IMR-90 (cell line): ENCODE measurements around the gene TRPM3. TPM values are rescaled to one million over a fixed set of nuclear protein-coding genes. Genes with fewer than 3 reads are reported as not detected.

Experiments used
- ATAC-seq: fragments of 200-7000 bp; cut with Tn5 transposase; 2 replicates; pipeline ENCODE4 v1.9.1; 2020; ENCODE audit warnings: low read depth, mild to moderate bottlenecking, moderate library complexity
- BruUV-seq: library from RNA; stranded (reverse); fragments of 400-500 nt; replicated peaks from 2 replicates; lab custom pipeline; 2021; lab: Mats Ljungman, UMichigan
- CTCF ChIA-PET: fragments of 300-600 bp; formaldehyde crosslinking; extraction: SDS; loops from one replicate; lab custom pipeline; 2021; ENCODE audit warnings: antibody characterized with exemption; lab: Yijun Ruan, JAX
- POLR2A ChIA-PET: fragments of 300-600 bp; sonication (Branson Sonifier 250); formaldehyde crosslinking; loops from one replicate; lab custom pipeline; 2022; ENCODE audit warnings: antibody characterized with exemption; ENCODE audit not compliant: unreplicated experiment; lab: Charles Lee
- DNase-seq: peaks from one replicate; pipeline ENCODE4 v3.0.0; 2013
- H2AFZ ChIP-seq: replicated peaks from 2 replicates; pipeline ENCODE3; 2013; ENCODE audit warnings: low read length, mild to moderate bottlenecking; ENCODE audit not compliant: poor library complexity
- H2AK5ac ChIP-seq: 2 replicates; pipeline ENCODE4 v1.6.1; 2013; ENCODE audit warnings: low read depth, low read length, inconsistent platforms
- H2AK9ac ChIP-seq: replicated peaks from 2 replicates; pipeline ENCODE3; 2013; ENCODE audit warnings: mild to moderate bottlenecking, low read depth, low read length, moderate library complexity; ENCODE audit not compliant: poor library complexity
- H2BK120ac ChIP-seq: 2 replicates; pipeline ENCODE4 v1.6.1; 2013; ENCODE audit warnings: low read depth, low read length, inconsistent platforms
- H2BK15ac ChIP-seq: 3 replicates; pipeline ENCODE4 v1.6.1; 2013; ENCODE audit warnings: low read depth, low read length, inconsistent platforms
- H2BK20ac ChIP-seq: 2 replicates; pipeline ENCODE4 v1.6.1; 2013; ENCODE audit warnings: low read depth, mild to moderate bottlenecking, inconsistent platforms, low read length, moderate library complexity
- H2BK5ac ChIP-seq: 2 replicates; pipeline ENCODE4 v1.6.1; 2013; ENCODE audit warnings: mild to moderate bottlenecking, low read depth, low read length, inconsistent platforms; ENCODE audit not compliant: poor library complexity, severe bottlenecking
- H3K14ac ChIP-seq: replicated peaks from 2 replicates; pipeline ENCODE4 v1.6.1; 2013; ENCODE audit warnings: low read depth, low read length, inconsistent platforms
- H3K18ac ChIP-seq: 2 replicates; pipeline ENCODE4 v1.6.1; 2013; ENCODE audit warnings: low read depth, low read length, control low read depth
- H3K23ac ChIP-seq: 2 replicates; pipeline ENCODE4 v1.6.1; 2013; ENCODE audit warnings: low read depth, low read length, inconsistent platforms
- H3K27ac ChIP-seq: 2 replicates; pipeline ENCODE4 v1.5.1; 2013; ENCODE audit warnings: mild to moderate bottlenecking, control low read depth, low read length; ENCODE audit not compliant: insufficient read depth
- H3K27me3 ChIP-seq: 2 replicates; pipeline ENCODE4 v1.6.1; 2013; ENCODE audit warnings: low read length; ENCODE audit not compliant: control insufficient read depth, insufficient read depth
- H3K36me3 ChIP-seq: 2 replicates; pipeline ENCODE4 v1.6.1; 2013; ENCODE audit warnings: low read length, mixed read lengths; ENCODE audit not compliant: control insufficient read depth, insufficient read depth
- H3K4ac ChIP-seq: 2 replicates; pipeline ENCODE4 v1.6.1; 2013; ENCODE audit warnings: low read depth, low read length, inconsistent platforms
- H3K4me1 ChIP-seq: 2 replicates; pipeline ENCODE4 v1.6.1; 2013; ENCODE audit warnings: low read length, mixed read lengths; ENCODE audit not compliant: control insufficient read depth, insufficient read depth
- H3K4me2 ChIP-seq: 2 replicates; pipeline ENCODE4 v1.6.1; 2013; ENCODE audit warnings: low read depth, mild to moderate bottlenecking, control low read depth, low read length, moderate library complexity
- H3K4me3 ChIP-seq: 2 replicates; pipeline ENCODE4 v1.5.1; 2013; ENCODE audit warnings: low read depth, mild to moderate bottlenecking, control low read depth, low read length, moderate library complexity; ENCODE audit not compliant: insufficient read depth
- H3K56ac ChIP-seq: 2 replicates; pipeline ENCODE4 v1.6.1; 2013; ENCODE audit warnings: low read length, inconsistent platforms; ENCODE audit not compliant: insufficient read depth; ENCODE audit errors: extremely low read depth
- H3K79me1 ChIP-seq, 2 experiments: 2 replicates each; pipeline ENCODE4 v1.6.1; 2013; ENCODE audit warnings: low read length in 2 of 2, inconsistent platforms in 1 of 2, low read depth in 1 of 2
- H3K9ac ChIP-seq: 2 replicates; pipeline ENCODE4 v1.6.1; 2013; ENCODE audit warnings: low read depth, low read length, control low read depth
- H3K9me1 ChIP-seq: 2 replicates; pipeline ENCODE4 v1.6.1; 2013; ENCODE audit warnings: low read length, inconsistent platforms; ENCODE audit not compliant: insufficient read depth
- H3K9me3 ChIP-seq: 2 replicates; pipeline ENCODE4 v1.6.1; 2013; ENCODE audit warnings: low read length; ENCODE audit not compliant: control insufficient read depth, insufficient read depth
- H4K20me1 ChIP-seq: 2 replicates; pipeline ENCODE4 v1.6.1; 2013; ENCODE audit warnings: low read length, inconsistent platforms; ENCODE audit not compliant: insufficient read depth
- H4K5ac ChIP-seq: 2 replicates; pipeline ENCODE4 v1.6.1; 2013; ENCODE audit warnings: mild to moderate bottlenecking, low read depth, low read length, control low read depth
- H4K8ac ChIP-seq, 2 experiments: 2 replicates each; pipeline ENCODE4 v1.6.1; 2013; ENCODE audit warnings: low read depth in 2 of 2, low read length in 2 of 2, control low read depth in 1 of 2, inconsistent platforms in 1 of 2
- H4K91ac ChIP-seq: 2 replicates; pipeline ENCODE4 v1.6.1; 2013; ENCODE audit warnings: low read depth, low read length, inconsistent platforms; ENCODE audit not compliant: insufficient read depth
- BHLHE40 ChIP-seq: fragments of 150-350 bp; IDR thresholded peaks from 2 replicates; pipeline ENCODE4 v1.6.1; 2016; ENCODE audit warnings: mild to moderate bottlenecking, low read depth, low read length
- CEBPB ChIP-seq: IDR thresholded peaks from 2 replicates; pipeline ENCODE4 v1.6.1; 2012; ENCODE audit warnings: low read depth, low read length, improper control_type of control experiment
- CHD1 ChIP-seq: IDR thresholded peaks from 2 replicates; pipeline ENCODE4 v1.6.1; 2012; ENCODE audit warnings: low read depth, low read length, improper control_type of control experiment
- FOS ChIP-seq: fragments of 150-350 bp; IDR thresholded peaks from 2 replicates; pipeline ENCODE4 v1.6.1; 2016; ENCODE audit warnings: low read depth, low read length
- MAFK ChIP-seq: IDR thresholded peaks from 2 replicates; pipeline ENCODE4 v1.6.1; 2012; ENCODE audit warnings: low read depth, low read length, improper control_type of control experiment
- MAZ ChIP-seq: IDR thresholded peaks from 2 replicates; pipeline ENCODE4 v1.6.1; 2012; ENCODE audit warnings: low read depth, mild to moderate bottlenecking, low read length, improper control_type of control experiment, moderate library complexity, borderline replicate concordance
- MXI1 ChIP-seq: IDR thresholded peaks from 2 replicates; pipeline ENCODE4 v1.6.1; 2012; ENCODE audit warnings: low read depth, mild to moderate bottlenecking, low read length, moderate library complexity, borderline replicate concordance
- NFE2L2 ChIP-seq: fragments of 150-350 bp; IDR thresholded peaks from 2 replicates; pipeline ENCODE4 v1.6.1; 2016; ENCODE audit warnings: low read depth, mild to moderate bottlenecking, low read length
- POLR2A ChIP-seq: IDR thresholded peaks from 2 replicates; pipeline ENCODE4 v1.6.1; 2012; ENCODE audit warnings: mild to moderate bottlenecking, low read depth, low read length
- RAD21 ChIP-seq: IDR thresholded peaks from 2 replicates; pipeline ENCODE4 v1.6.1; 2012; ENCODE audit warnings: low read length, improper control_type of control experiment
- RCOR1 ChIP-seq: IDR thresholded peaks from 2 replicates; pipeline ENCODE4 v1.6.1; 2012; ENCODE audit warnings: mild to moderate bottlenecking, low read length, improper control_type of control experiment; ENCODE audit not compliant: insufficient replicate concordance
- RFX5 ChIP-seq: IDR thresholded peaks from 2 replicates; pipeline ENCODE4 v1.8.0; 2012; ENCODE audit warnings: low read depth, mild to moderate bottlenecking, low read length, moderate library complexity
- SMC3 ChIP-seq: fragments of 150-350 bp; IDR thresholded peaks from 2 replicates; pipeline ENCODE4 v1.6.1; 2016; ENCODE audit warnings: low read depth, mild to moderate bottlenecking, antibody characterized with exemption, low read length, moderate library complexity
- WGBS, 2 experiments: methylation state at CpG; one replicate each; pipeline versions ENCODE4 v1.1.5 to v1.1.7; 2013; ENCODE audit warnings: missing lambda C conversion rate in 2 of 2; ENCODE audit not compliant: insufficient read length in 1 of 2; ENCODE audit errors: extremely low coverage in 2 of 2; 5-methylcytosine and 5-hydroxymethylcytosine counted together
- dilution Hi-C: fragments of 300-500 bp; cut with HindIII; formaldehyde crosslinking; loops from one replicate; pipeline ENCODE4 v1.14.3; 2018; ENCODE audit warnings: low sequenced_read_pairs; ENCODE audit not compliant: unreplicated experiment
- in situ Hi-C: fragments of 300-500 bp; cut with MboI; formaldehyde crosslinking; loops from 3 replicates; pipeline ENCODE4 v1.14.3; 2019; ENCODE audit warnings: low sequenced_read_pairs, inconsistent platforms, mixed read lengths
- intact Hi-C: fragments of 100-400 bp; cut with micrococcal nuclease; formaldehyde crosslinking; loops from 2 replicates; pipeline ENCODE4 v1.10.0; 2022
- polyA plus RNA-seq, 3 experiments: library from polyadenylated mRNA; depleted of rRNA; stranded (reverse); fragments of >200 nt; gene quantifications; 2 replicates each; pipeline ENCODE4 v1.2.3, GENCODE V29; 2012; ENCODE audit warnings: low replicate concordance in 1 of 3
- total RNA-seq: library from RNA; depleted of rRNA; stranded (reverse); fragments of >200 nt; gene quantifications from 2 replicates; pipeline ENCODE4 v1.2.3, GENCODE V29; 2012
- TF ChIP-seq, protein P1 (sequence below): fragments of 150-350 bp; IDR thresholded peaks from 2 replicates; pipeline ENCODE4 v1.6.1; 2016; ENCODE audit warnings: low read depth, mild to moderate bottlenecking, low read length, moderate library complexity, borderline replicate concordance
- TF ChIP-seq, protein P2 (sequence below): fragments of 150-350 bp; IDR thresholded peaks from 2 replicates; pipeline ENCODE4 v1.6.1; 2017; ENCODE audit warnings: mild to moderate bottlenecking, antibody characterized with exemption, low read length, low read depth
- TF ChIP-seq, protein P3 (sequence below): conservative IDR thresholded peaks from 2 replicates; pipeline ENCODE4 v1.5.1; 2012; ENCODE audit warnings: mild to moderate bottlenecking, low read depth, low read length, improper control_type of control experiment

TRPM3 gene
- total and polyA plus RNA-seq, 2 of the 4 experiments (the other 2 are of a cell fraction): not detected

DNA sequence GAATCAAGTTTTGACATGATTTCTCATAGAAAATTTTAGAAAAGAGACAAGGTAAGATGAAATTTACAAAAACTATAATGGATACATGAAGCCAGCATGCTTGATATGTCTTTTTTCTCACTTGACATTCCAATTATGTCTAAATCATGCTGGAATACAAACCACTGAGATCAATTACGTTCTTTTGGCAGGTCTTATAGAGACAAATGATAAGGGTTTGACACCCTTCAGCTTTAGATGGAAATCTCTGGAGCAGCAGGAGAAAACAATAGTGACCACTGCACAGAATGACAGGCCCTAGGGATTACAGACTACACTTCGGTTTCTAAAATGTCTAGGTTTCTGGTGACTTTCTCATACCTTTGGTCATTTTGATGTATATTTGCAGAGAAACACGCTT is 342.9 kb downstream of the TRPM3 start:
- H3K27me3 ChIP-seq: no peaks in the 10 kb centered on the region
- H3K56ac ChIP-seq: no peak overlapping the region
- H4K20me1 ChIP-seq: no peaks in the 10 kb centered on the region
- no peaks in the 10 kb centered on the region for H3K9me3 ChIP-seq
- no peak overlapping the region for H3K18ac ChIP-seq
- no peak overlapping the region for H3K9ac ChIP-seq
- H3K79me1 ChIP-seq: no peaks in the 10 kb centered on the region
- H4K91ac ChIP-seq: no peak overlapping the region
- no peak overlapping the region for H3K14ac ChIP-seq
- no peak overlapping the region for H4K5ac ChIP-seq
- no peak overlapping the region for H4K8ac ChIP-seq
- no peaks in the 10 kb centered on the region for H3K36me3 ChIP-seq
- H2AK9ac ChIP-seq: no peak overlapping the region
- no peak overlapping the region for H3K27ac ChIP-seq
- ATAC-seq (no peak), DNase-seq (no peak)
- no peak overlapping the region for H2AK5ac ChIP-seq
- H2AFZ ChIP-seq: no peak overlapping the region
- H3K4ac ChIP-seq: no peak overlapping the region
- CTCF ChIA-PET: no interaction called here
- no peak for TF ChIP-seq MXI1
- TF ChIP-seq, protein P1, sequence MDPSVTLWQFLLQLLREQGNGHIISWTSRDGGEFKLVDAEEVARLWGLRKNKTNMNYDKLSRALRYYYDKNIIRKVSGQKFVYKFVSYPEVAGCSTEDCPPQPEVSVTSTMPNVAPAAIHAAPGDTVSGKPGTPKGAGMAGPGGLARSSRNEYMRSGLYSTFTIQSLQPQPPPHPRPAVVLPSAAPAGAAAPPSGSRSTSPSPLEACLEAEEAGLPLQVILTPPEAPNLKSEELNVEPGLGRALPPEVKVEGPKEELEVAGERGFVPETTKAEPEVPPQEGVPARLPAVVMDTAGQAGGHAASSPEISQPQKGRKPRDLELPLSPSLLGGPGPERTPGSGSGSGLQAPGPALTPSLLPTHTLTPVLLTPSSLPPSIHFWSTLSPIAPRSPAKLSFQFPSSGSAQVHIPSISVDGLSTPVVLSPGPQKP: no peak
- TF ChIP-seq POLR2A: no peak
- TF ChIP-seq MAFK: no peak
- TF ChIP-seq RFX5: no peak
- TF ChIP-seq, protein P2, sequence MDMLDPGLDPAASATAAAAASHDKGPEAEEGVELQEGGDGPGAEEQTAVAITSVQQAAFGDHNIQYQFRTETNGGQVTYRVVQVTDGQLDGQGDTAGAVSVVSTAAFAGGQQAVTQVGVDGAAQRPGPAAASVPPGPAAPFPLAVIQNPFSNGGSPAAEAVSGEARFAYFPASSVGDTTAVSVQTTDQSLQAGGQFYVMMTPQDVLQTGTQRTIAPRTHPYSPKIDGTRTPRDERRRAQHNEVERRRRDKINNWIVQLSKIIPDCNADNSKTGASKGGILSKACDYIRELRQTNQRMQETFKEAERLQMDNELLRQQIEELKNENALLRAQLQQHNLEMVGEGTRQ: no peak
- no peak for TF ChIP-seq CHD1
- TF ChIP-seq, protein P3, sequence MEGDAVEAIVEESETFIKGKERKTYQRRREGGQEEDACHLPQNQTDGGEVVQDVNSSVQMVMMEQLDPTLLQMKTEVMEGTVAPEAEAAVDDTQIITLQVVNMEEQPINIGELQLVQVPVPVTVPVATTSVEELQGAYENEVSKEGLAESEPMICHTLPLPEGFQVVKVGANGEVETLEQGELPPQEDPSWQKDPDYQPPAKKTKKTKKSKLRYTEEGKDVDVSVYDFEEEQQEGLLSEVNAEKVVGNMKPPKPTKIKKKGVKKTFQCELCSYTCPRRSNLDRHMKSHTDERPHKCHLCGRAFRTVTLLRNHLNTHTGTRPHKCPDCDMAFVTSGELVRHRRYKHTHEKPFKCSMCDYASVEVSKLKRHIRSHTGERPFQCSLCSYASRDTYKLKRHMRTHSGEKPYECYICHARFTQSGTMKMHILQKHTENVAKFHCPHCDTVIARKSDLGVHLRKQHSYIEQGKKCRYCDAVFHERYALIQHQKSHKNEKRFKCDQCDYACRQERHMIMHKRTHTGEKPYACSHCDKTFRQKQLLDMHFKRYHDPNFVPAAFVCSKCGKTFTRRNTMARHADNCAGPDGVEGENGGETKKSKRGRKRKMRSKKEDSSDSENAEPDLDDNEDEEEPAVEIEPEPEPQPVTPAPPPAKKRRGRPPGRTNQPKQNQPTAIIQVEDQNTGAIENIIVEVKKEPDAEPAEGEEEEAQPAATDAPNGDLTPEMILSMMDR: no peak
- TF ChIP-seq MAZ: no peak
- TF ChIP-seq BHLHE40: no peak
- TF ChIP-seq RCOR1: no peak
- no peak for TF ChIP-seq FOS
- no peak for TF ChIP-seq NFE2L2
- TF ChIP-seq RAD21: no peak
- TF ChIP-seq SMC3: no peak
- TF ChIP-seq CEBPB: no peak
- no peak overlapping the region for H2BK120ac ChIP-seq
- no peaks in the 10 kb centered on the region for H3K9me1 ChIP-seq
- POLR2A ChIA-PET: no interaction called here
- no peak overlapping the region for H2BK5ac ChIP-seq
- no peak overlapping the region for H3K23ac ChIP-seq
- no peaks in the 10 kb centered on the region for H3K4me1 ChIP-seq
- no peak overlapping the region for H3K4me3 ChIP-seq
- BruUV-seq: no TSS peak
- H2BK15ac ChIP-seq: no peak overlapping the region
- intact Hi-C loops (no loop called here), in situ Hi-C loops (no loop called here), dilution Hi-C loops (no loop called here)
- no peak overlapping the region for H2BK20ac ChIP-seq
- H3K4me2 ChIP-seq: no peak overlapping the region
- WGBS, 2 experiments: no CpG with 5 or more reads among the region's 3 CpGs
